GM23338 (cell line): ENCODE results near the gene FMN1. TPM values are rescaled to one million over a fixed set of nuclear protein-coding genes. Genes with fewer than 3 reads are reported as not detected.

Experiments used
- ATAC-seq: fragments of 200-7000 bp; cut with Tn5 transposase; 3 replicates; pipeline ENCODE4 v1.9.1; 2020
- DNase-seq: peaks from one replicate; pipeline ENCODE4 v3.0.0-alpha.2; 2015; ENCODE audit warnings: low spot score
- H2AFZ ChIP-seq: fragments of 200-600 bp; sonication (generic); 2 replicates; pipeline ENCODE4 v1.8.0; 2016; ENCODE audit warnings: antibody characterized with exemption, mild to moderate bottlenecking, moderate library complexity
- H3F3A ChIP-seq: fragments of 200-600 bp; sonication (generic); replicated peaks from 2 replicates; pipeline ENCODE4 v1.8.0; 2017; ENCODE audit warnings: antibody characterized with exemption, mixed run types, low read depth
- H3K27ac ChIP-seq: fragments of 200-600 bp; sonication (generic); 2 replicates; pipeline ENCODE4 v1.6.1; 2016; ENCODE audit warnings: low read depth
- H3K27me3 ChIP-seq: fragments of 200-600 bp; sonication (generic); 2 replicates; pipeline ENCODE4 v1.8.0; 2016; ENCODE audit warnings: mild to moderate bottlenecking, mixed run types, moderate library complexity; ENCODE audit not compliant: insufficient read depth
- H3K36me3 ChIP-seq: fragments of 200-600 bp; sonication (generic); 2 replicates; pipeline ENCODE4 v1.8.0; 2016; ENCODE audit warnings: mild to moderate bottlenecking; ENCODE audit not compliant: insufficient read depth
- H3K4me1 ChIP-seq: fragments of 200-600 bp; sonication (generic); 2 replicates; pipeline ENCODE4 v1.8.0; 2016; ENCODE audit warnings: mild to moderate bottlenecking, moderate library complexity; ENCODE audit not compliant: insufficient read depth
- H3K4me2 ChIP-seq: fragments of 200-600 bp; sonication (generic); 2 replicates; pipeline ENCODE4 v1.7.1; 2017; ENCODE audit warnings: mixed run types
- H3K4me3 ChIP-seq: fragments of 200-600 bp; sonication (generic); 2 replicates; pipeline ENCODE4 v1.6.1; 2016; ENCODE audit warnings: mixed run types
- H3K79me2 ChIP-seq: fragments of 200-600 bp; sonication (generic); replicated peaks from 2 replicates; pipeline ENCODE4 v1.8.0; 2017; ENCODE audit warnings: mild to moderate bottlenecking; ENCODE audit not compliant: insufficient read depth
- H3K9me2 ChIP-seq: fragments of 200-600 bp; sonication (generic); 2 replicates; pipeline ENCODE4 v1.8.0; 2017; ENCODE audit not compliant: insufficient read depth
- H4K20me1 ChIP-seq: fragments of 200-600 bp; sonication (generic); replicated peaks from 2 replicates; pipeline ENCODE4 v1.8.0; 2017; ENCODE audit warnings: mild to moderate bottlenecking; ENCODE audit not compliant: insufficient read depth
- H3K27ac Mint-ChIP-seq: 2 replicates; pipeline ENCODE4 v1.8.0; 2020; ENCODE audit warnings: inconsistent platforms, mild to moderate bottlenecking, moderate library complexity, mixed read lengths
- H3K27me3 Mint-ChIP-seq: 3 replicates; pipeline ENCODE4 v1.8.0; 2022; ENCODE audit warnings: low read depth, mild to moderate bottlenecking, moderate library complexity, mixed read lengths, inconsistent platforms; ENCODE audit not compliant: insufficient read depth, poor library complexity
- H3K36me3 Mint-ChIP-seq: 3 replicates; pipeline ENCODE4 v1.8.0; 2021; ENCODE audit warnings: low read depth, mild to moderate bottlenecking, inconsistent platforms, moderate library complexity, mixed read lengths
- H3K4me1 Mint-ChIP-seq: 3 replicates; pipeline ENCODE4 v1.8.0; 2020; ENCODE audit warnings: mild to moderate bottlenecking, inconsistent platforms, mixed read lengths
- H3K4me3 Mint-ChIP-seq: 3 replicates; pipeline ENCODE4 v1.8.0; 2021; ENCODE audit warnings: moderate library complexity, mild to moderate bottlenecking, inconsistent platforms, mixed read lengths
- H3K9me3 Mint-ChIP-seq: 3 replicates; pipeline ENCODE4 v1.8.0; 2020; ENCODE audit warnings: moderate library complexity, mild to moderate bottlenecking, inconsistent platforms, mixed read lengths
- EZH2 ChIP-seq: fragments of 200-600 bp; sonication (generic); IDR thresholded peaks from one replicate; pipeline ENCODE4 v1.8.0; 2017; ENCODE audit warnings: antibody characterized with exemption, mild to moderate bottlenecking, low read depth; ENCODE audit not compliant: unreplicated experiment
- EZH2phosphoT487 ChIP-seq: fragments of 200-600 bp; sonication (generic); IDR thresholded peaks from one replicate; pipeline ENCODE4 v1.8.1; 2018; ENCODE audit warnings: antibody characterized with exemption; ENCODE audit not compliant: unreplicated experiment
- JUNB ChIP-seq: IDR thresholded peaks from one replicate; pipeline ENCODE4 v1.6.1; 2016; ENCODE audit warnings: antibody characterized with exemption; ENCODE audit not compliant: unreplicated experiment
- NANOG ChIP-seq: IDR thresholded peaks from 2 replicates; pipeline ENCODE4 v1.6.1; 2016; ENCODE audit warnings: antibody characterized with exemption, borderline replicate concordance
- REST ChIP-seq: IDR thresholded peaks from one replicate; pipeline ENCODE4 v1.6.1; 2018; ENCODE audit warnings: antibody characterized with exemption; ENCODE audit not compliant: unreplicated experiment
- STAT1 ChIP-seq: IDR thresholded peaks from one replicate; pipeline ENCODE4 v1.6.1; 2016; ENCODE audit warnings: antibody characterized with exemption; ENCODE audit not compliant: unreplicated experiment
- ZNF114 ChIP-seq: fragments of 250-450 bp; sonication (Bioruptor Pico); IDR thresholded peaks from 2 replicates; pipeline ENCODE4 v1.5.0; 2020; ENCODE audit warnings: mild to moderate bottlenecking, moderate library complexity
- ZNF462 ChIP-seq: fragments of 250-450 bp; sonication (Bioruptor Pico); IDR thresholded peaks from 2 replicates; pipeline ENCODE4 v1.5.0; 2020; ENCODE audit warnings: mild to moderate bottlenecking, moderate library complexity
- polyA plus RNA-seq: library from polyadenylated mRNA; unstranded; fragments of >200 nt; fragmentation: Nextera tagmentation; extraction: Ambion mirVana; gene quantifications from 2 replicates; pipeline ENCODE4 v1.2.1, GENCODE V29; 2016
- total RNA-seq: library from RNA; depleted of rRNA; stranded (reverse); fragments of >200 nt; shearing (Covaris generic); gene quantifications from 2 replicates; pipeline ENCODE4 v1.2.3, GENCODE V29; 2014

Gene FMN1
- total and polyA plus RNA-seq, 2 experiments from 2014 or later = 1.2 to 1.6 TPM

- no peak overlapping the region for H3K4me3 ChIP-seq
- Mint-ChIP-seq H3K27ac (no peak overlapping the region), H3K27me3 (no peaks in the 10 kb centered on the region), H3K9me3 (peaks cover 8% of the 10 kb centered on the region; the same call in 2 of the 3 replicates), H3K4me3 (no peak overlapping the region), H3K36me3 (peaks cover 3% of the 10 kb centered on the region; the same call in 1 of the 3 replicates), H3K4me1 (peaks cover 3% of the 10 kb centered on the region; the same call in 2 of the 3 replicates)
- no peak overlapping the region for H2AFZ ChIP-seq
- H3K79me2 ChIP-seq = no peaks in the 10 kb centered on the region
- H4K20me1 ChIP-seq = no peaks in the 10 kb centered on the region
- no peak for ATAC-seq
- DNase-seq = peak; percentile 17
- H3K36me3 ChIP-seq = no peaks in the 10 kb centered on the region
- no peaks in the 10 kb centered on the region for H3F3A ChIP-seq
- H3K4me1 ChIP-seq = no peaks in the 10 kb centered on the region
- H3K9me2 ChIP-seq = no peaks in the 10 kb centered on the region
- no peaks in the 10 kb centered on the region for H3K27me3 ChIP-seq
- no peak overlapping the region for H3K27ac ChIP-seq
- TF ChIP-seq EZH2 (no peak), JUNB (no peak), REST (no peak), NANOG (no peak)
- no peak overlapping the region for H3K4me2 ChIP-seq
These were observed 412.7 kb downstream of the FMN1 start for GRCh38 chr15:32781781-32782180.

- H3K4me3 Mint-ChIP-seq = no peak overlapping the region
- peaks cover 2% of the 10 kb centered on the region for H3K27me3 Mint-ChIP-seq
- H2AFZ ChIP-seq = no peak overlapping the region
- no peak overlapping the region for H3K27ac Mint-ChIP-seq
- H4K20me1 ChIP-seq = no peaks in the 10 kb centered on the region
- H3F3A ChIP-seq = no peaks in the 10 kb centered on the region
- no peaks in the 10 kb centered on the region for H3K36me3 ChIP-seq
- no peak for DNase-seq
- no peak overlapping the region for H3K4me2 ChIP-seq
- no peaks in the 10 kb centered on the region for H3K79me2 ChIP-seq
- no peak for TF ChIP-seq ZNF462 (CRISPR knock-in tag)
- TF ChIP-seq ZNF114 (CRISPR knock-in tag) = no peak
- no peak for TF ChIP-seq EZH2phosphoT487
- TF ChIP-seq STAT1 = no peak
- TF ChIP-seq NANOG = no peak
- peaks cover 3% of the 10 kb centered on the region; the same call in 2 of the 3 replicates for H3K4me1 Mint-ChIP-seq
- H3K9me2 ChIP-seq = peaks cover 12% of the 10 kb centered on the region
- no peaks in the 10 kb centered on the region for H3K4me1 ChIP-seq
- no peak overlapping the region for H3K27ac ChIP-seq
- no peak overlapping the region for H3K4me3 ChIP-seq
- peaks cover 8% of the 10 kb centered on the region; the same call in 2 of the 3 replicates for H3K9me3 Mint-ChIP-seq
- peaks cover 3% of the 10 kb centered on the region; the same call in 1 of the 3 replicates for H3K36me3 Mint-ChIP-seq
- no peaks in the 10 kb centered on the region for H3K27me3 ChIP-seq
- ATAC-seq = no peak
These were observed 415.9 kb downstream of the FMN1 start for GRCh38 chr15:32778391-32779176.
